Measurements from ENCODE around the gene SPECC1. TPM values are rescaled to one million over a fixed set of nuclear protein-coding genes. Genes with fewer than 3 reads are reported as not detected.
"Not testable (repeated sequence)": the region's sequence is repeated elsewhere in the genome, so short reads cannot be mapped to it uniquely, and the experiment has no call there.

Gene SPECC1
- total and polyA plus RNA-seq, 2 donors (not counting 3 experiments of a cell fraction or from before 2014, with no cell fraction given), result 5.3 to 20.4 TPM

DNA sequence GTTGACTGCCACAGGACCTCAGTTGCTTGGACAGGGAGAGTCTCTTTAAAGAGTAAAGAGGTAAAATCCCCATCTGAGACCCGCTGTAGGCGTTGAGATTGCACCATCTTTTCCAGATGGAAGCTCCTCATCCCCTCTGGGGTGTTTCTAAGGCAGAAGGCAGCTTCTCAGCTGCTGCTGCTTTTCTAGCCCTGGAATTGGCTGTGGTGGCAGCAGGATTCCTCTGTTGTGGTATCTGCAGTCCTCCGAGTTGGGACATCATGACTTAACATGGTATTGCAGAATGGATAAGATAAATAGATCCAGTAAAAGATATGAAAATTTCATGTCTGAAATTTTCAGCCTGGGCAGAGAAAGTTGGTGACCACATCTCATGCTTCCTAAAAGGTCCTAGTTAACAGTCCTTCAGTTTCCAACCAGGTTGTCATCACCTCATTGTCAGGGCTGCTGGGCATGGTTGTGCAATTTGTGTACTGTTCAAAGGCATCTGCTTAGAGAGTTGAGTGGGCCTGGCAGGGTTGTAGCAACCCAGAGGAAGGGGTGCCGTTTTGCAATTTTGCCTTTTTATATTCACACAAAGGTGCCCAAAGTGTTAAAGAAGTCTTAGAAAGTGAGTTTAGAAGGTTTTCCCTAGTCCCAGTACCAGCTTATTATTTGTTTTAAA is 150.4 kb downstream of the SPECC1 start:
- Histone ChIP-seq H3K27ac (ENCODE audit: insufficient read depth, low read depth, low read length) (no peak overlapping the region), H4K20me1 (replicated peaks; ENCODE audit: control insufficient read depth, extremely low read depth, insufficient read depth, low read length) (no peaks in the 10 kb centered on the region), H3K9me1 (replicated peaks; ENCODE audit: control insufficient read depth, extremely low read depth, insufficient read depth, low read length) (no peaks in the 10 kb centered on the region), H3K4me1 (ENCODE audit: control insufficient read depth, extremely low read depth, insufficient read depth, low read length) (peaks cover 7% of the 10 kb centered on the region), H3K27me3 (ENCODE audit: control insufficient read depth in 2 of 2, insufficient read depth in 2 of 2, low read length in 2 of 2) (peaks cover 0 to 4% of the 10 kb centered on the region in 2 experiments), H3K79me2 (ENCODE audit: control insufficient read depth, insufficient read depth, low read length) (no peaks in the 10 kb centered on the region), H3K9me3 (replicated peaks; ENCODE audit: control insufficient read depth, insufficient read depth, low read length) (no peaks in the 10 kb centered on the region), H3K9ac (replicated peaks; ENCODE audit: extremely low read depth, insufficient read depth, low read length) (no peak overlapping the region), H3K36me3 (ENCODE audit: control insufficient read depth in 2 of 2, extremely low read depth in 1 of 2, insufficient read depth in 2 of 2, low read length in 2 of 2) (no peaks in the 10 kb centered on the region), H3K4me2 (ENCODE audit: insufficient read depth, low read length) (no peak overlapping the region), H3K4me3 (replicated peaks in 1 of 3; ENCODE audit: insufficient read depth in 1 of 3, low read depth in 1 of 3, low read length in 3 of 3) (no peak overlapping the region), H2AFZ (ENCODE audit: low read depth, low read length) (no peak overlapping the region)
- intact Hi-C loops (cut with micrococcal nuclease), result loop anchor here (5.0 to 10.0 kb wide), 2 partner anchors 48 to 1395 kb away; no protein-coding TSS in a partner anchor
- POLR2A ChIA-PET, result no interaction called here
- TF ChIP-seq FOS (IDR thresholded peaks at IDR 0.05; ENCODE audit: borderline replicate concordance, insufficient read depth, low read length) (no peak), POLR2AphosphoS5 (IDR thresholded peaks at IDR 0.05; ENCODE audit: insufficient read depth, low read depth, low read length) (no peak)
- dilution Hi-C loops (cut with MboI; ENCODE audit: extremely low pct_ligation_motif_present, low sequenced_read_pairs), result no loop called here
- no peak for FAIRE-seq
- DNase-seq (ENCODE audit: low read depth, low spot score), result no peak
- BruUV-seq (replicated peaks), result no TSS peak
- CTCF ChIA-PET, result no interaction called here

DNA sequence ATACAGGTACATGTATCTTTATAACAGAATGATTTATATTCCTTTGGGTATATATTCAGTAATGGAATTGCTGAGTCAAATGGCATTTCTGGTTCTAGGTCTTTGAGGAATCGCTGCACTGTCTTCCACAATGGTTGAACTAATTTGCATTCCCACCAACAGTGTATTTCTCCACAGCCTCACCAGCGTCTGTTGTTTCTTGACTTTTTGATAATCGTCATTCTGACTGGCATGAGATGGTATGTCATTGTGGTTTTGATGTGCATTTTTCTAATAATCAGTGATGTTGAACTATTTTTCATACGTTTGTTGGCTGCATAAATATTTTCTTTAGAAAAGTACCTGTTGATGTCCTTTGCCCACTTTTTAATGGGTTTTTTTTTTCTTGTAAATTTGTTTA is 156.4 kb downstream of the SPECC1 start:
- H3K4me2 ChIP-seq (ENCODE audit: insufficient read depth, low read length); DNase-seq (ENCODE audit: low read depth, low spot score); FAIRE-seq; H3K79me2 ChIP-seq (ENCODE audit: control insufficient read depth, insufficient read depth, low read length); BruUV-seq (replicated peaks); H3K27ac ChIP-seq (ENCODE audit: insufficient read depth, low read depth, low read length); POLR2A ChIA-PET; H2AFZ ChIP-seq (ENCODE audit: low read depth, low read length); intact Hi-C loops (cut with micrococcal nuclease); H3K9ac ChIP-seq (replicated peaks; ENCODE audit: extremely low read depth, insufficient read depth, low read length); H3K27me3 ChIP-seq (ENCODE audit: control insufficient read depth in 2 of 2, insufficient read depth in 2 of 2, low read length in 2 of 2); H3K4me3 ChIP-seq (replicated peaks in 1 of 3; ENCODE audit: insufficient read depth in 1 of 3, low read depth in 1 of 3, low read length in 3 of 3); H3K4me1 ChIP-seq (ENCODE audit: control insufficient read depth, extremely low read depth, insufficient read depth, low read length); H3K36me3 ChIP-seq (ENCODE audit: control insufficient read depth in 2 of 2, extremely low read depth in 1 of 2, insufficient read depth in 2 of 2, low read length in 2 of 2); H4K20me1 ChIP-seq (replicated peaks; ENCODE audit: control insufficient read depth, extremely low read depth, insufficient read depth, low read length); H3K9me1 ChIP-seq (replicated peaks; ENCODE audit: control insufficient read depth, extremely low read depth, insufficient read depth, low read length); dilution Hi-C loops (cut with MboI; ENCODE audit: extremely low pct_ligation_motif_present, low sequenced_read_pairs); H3K9me3 ChIP-seq (replicated peaks; ENCODE audit: control insufficient read depth, insufficient read depth, low read length); CTCF ChIA-PET: not testable (repeated sequence)
